ENCODE results near the gene B4GALT3.

Gene B4GALT3

DNA sequence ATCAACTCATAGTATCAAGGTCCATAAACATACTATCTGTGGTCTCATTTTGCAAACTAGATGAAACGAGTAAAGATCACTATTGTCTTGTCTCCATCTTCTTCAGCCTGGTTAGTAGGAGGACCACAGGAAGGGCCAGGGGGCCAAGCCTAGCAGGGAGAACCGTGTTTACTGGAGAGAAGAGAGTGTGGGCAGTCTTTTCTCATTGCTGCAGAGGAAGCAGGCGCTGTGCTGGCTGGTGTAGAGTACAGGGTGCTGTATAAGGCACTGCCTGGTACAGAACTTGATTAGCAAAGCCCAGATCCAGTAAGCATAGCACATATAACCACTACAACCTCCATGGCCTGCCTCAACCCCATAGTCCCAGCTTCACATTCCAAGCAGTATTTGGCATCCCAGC is 10.0 kb upstream of the B4GALT3 start:
- no peak for DNase-seq (ENCODE audit: low spot score)

- DNase-seq (ENCODE audit: low spot score), result no peak
Observed at GRCh38 chr1:161185732-161186311, 8.5 kb upstream of the B4GALT3 start.

DNA sequence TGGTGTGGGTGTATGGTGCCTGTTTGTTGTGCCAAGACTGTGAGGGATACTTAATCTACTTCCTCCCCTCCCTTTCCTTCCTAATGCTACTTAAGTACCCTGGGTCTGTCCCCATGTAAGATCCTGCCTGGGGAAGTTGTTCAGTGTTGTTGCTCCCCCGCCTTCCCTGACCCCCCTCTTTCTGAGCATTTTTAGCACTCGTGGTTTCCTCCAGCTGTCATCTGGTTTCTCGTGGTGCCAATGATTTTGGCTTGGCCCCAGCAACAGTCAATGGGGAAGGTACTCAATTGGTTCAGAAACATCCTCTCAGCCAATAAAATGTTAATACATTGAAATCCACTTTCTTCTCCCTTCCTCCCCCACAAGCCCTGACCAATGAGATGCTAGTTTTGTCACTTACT is 8.0 kb upstream of the B4GALT3 start:
- peak; percentile 77 for DNase-seq (ENCODE audit: low spot score)

GRCh38 chr1:161182214-161182613 is 4.9 kb upstream of the B4GALT3 start:
- DNase-seq (ENCODE audit: low spot score), result peak; percentile 53

GRCh38 chr1:161180639-161181038 is 3.3 kb upstream of the B4GALT3 start:
- peak; percentile 27 for DNase-seq (ENCODE audit: low spot score)

GRCh38 chr1:161179698-161180097 is 2.4 kb upstream of the B4GALT3 start:
- DNase-seq (ENCODE audit: low spot score), result no peak

GRCh38 chr1:161177936-161178244 is 583 bp upstream of the B4GALT3 start:
- DNase-seq (ENCODE audit: low spot score), result no peak

GRCh38 chr1:161176468-161177111 is 717 bp downstream of the B4GALT3 start:
- peak; percentile 16 for DNase-seq (ENCODE audit: low spot score)

- DNase-seq (ENCODE audit: low spot score), result no peak
Observed at GRCh38 chr1:161175771-161176453, 1.4 kb downstream of the B4GALT3 start.

DNA sequence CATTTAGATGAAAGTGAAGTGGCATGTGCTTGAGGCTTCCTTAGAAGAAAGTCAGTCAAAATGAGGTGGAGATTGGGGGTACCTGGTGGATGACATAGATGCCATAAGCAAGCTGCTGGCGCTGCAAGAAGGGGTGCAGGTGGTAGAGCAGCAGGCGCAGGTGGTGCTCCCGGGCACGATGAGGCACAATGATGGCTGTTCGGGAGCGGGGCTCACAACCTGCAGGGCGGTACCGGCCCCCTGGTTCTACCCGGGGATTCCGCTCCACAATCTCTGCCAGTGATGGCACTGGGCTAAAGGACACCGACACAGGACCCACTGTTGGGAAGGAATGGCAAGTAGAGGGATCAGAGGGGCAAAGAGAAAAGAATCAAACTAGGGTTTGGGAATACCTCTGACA is 2.4 kb downstream of the B4GALT3 start:
- no peak for DNase-seq (ENCODE audit: low spot score)

GRCh38 chr1:161173711-161174110 is 3.6 kb downstream of the B4GALT3 start:
- DNase-seq (ENCODE audit: low spot score), result no peak

- DNase-seq (ENCODE audit: low spot score), result peak; percentile 97
Observed at GRCh38 chr1:161172776-161173376, 4.4 kb downstream of the B4GALT3 start.

DNA sequence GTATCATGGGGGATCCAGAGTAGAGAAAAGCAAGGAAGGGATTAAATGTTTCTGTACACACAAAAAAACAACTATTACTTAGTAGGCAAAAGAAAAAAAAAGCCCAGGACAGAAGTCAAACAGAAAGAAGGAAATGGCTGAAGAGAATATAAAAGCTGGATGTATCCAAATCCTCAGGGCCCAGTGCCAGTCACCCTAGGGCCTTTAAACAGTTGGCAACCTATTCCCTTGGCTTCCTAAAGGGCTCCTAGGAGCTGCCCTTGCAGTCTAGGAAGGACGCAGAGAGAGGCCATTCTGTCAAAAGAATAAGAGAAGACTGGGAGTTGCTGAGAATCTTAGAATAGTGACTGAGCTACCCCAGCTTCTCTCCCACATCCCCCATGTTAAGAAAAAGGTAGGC is 5.0 kb downstream of the B4GALT3 start:
- no peak for DNase-seq (ENCODE audit: low spot score)

DNA sequence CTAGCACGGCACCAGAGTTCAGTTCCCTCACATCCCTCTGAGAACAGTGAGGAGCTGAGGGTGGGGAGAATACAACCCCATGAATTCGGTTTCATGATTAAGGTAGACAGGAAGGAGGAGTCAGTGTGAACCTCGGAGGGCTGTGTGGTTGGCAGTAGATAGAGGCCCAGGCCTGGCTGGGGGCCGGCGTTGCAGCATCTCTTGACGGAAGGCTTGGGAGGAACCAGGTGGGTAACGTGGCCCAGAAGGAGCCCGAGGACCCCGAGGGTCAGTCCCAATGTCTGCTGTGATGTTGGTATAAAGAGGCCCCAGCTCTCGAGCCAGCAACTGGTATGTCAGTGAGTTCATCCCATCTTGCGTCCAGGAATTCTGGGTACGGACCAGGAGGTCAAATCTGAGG is 5.6 kb downstream of the B4GALT3 start:
- no peak for DNase-seq (ENCODE audit: low spot score)

- DNase-seq (ENCODE audit: low spot score), result no peak
Observed at GRCh38 chr1:161171191-161171590, 6.1 kb downstream of the B4GALT3 start.

- no peak for DNase-seq (ENCODE audit: low spot score)
Observed at GRCh38 chr1:161168906-161169305, 8.4 kb downstream of the B4GALT3 start.

GRCh38 chr1:161166669-161167548 is 10.4 kb downstream of the B4GALT3 start:
- no peak for DNase-seq (ENCODE audit: low spot score)

- peak; percentile 97 for DNase-seq (ENCODE audit: low spot score)
Observed at GRCh38 chr1:161165742-161166668, 11.3 kb downstream of the B4GALT3 start, which contains the start of gene PPOX. Gene PPOX (plus strand): TSS chr1:161166426. CDS start chr1:161166848, 422 bp downstream.

- no peak for DNase-seq (ENCODE audit: low spot score)
Observed at GRCh38 chr1:161164901-161165610, 12.3 kb downstream of the B4GALT3 start.

DNA sequence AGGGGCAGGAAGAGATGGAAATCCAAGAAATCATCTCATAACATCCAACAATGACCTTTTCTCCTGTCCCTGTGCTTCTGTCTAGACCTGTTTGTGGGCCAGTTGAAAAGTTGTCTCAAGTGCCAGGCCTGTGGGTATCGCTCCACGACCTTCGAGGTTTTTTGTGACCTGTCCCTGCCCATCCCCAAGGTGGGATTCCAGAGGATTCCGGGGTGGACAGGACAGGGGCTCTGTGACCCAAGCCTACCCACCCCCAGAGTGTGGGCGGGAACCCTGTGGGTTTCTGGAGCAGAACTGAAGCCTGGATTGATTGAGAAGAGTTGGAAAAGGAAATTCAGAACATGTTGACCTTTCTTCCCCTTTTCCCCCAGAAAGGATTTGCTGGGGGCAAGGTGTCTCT is 13.5 kb downstream of the B4GALT3 start:
- no peak for DNase-seq (ENCODE audit: low spot score)

Data from hepatic stellate cell (primary cell).